Bronchial epithelial cell (primary cell): Measurements from ENCODE around the gene MYO15A. TPM values are rescaled to one million over a fixed set of nuclear protein-coding genes. Genes with fewer than 3 reads are reported as not detected.
A peak's percentile ranks its signal among the peaks of the same experiment; 100 is the strongest.

Experiments
- DNase-seq: peaks from one replicate; pipeline ENCODE4 v3.0.0-alpha.2; 2010; ENCODE audit warnings: low read depth
- FAIRE-seq: peaks from 2 replicates; lab custom pipeline; 2011; peaks lifted over from hg19 to GRCh38; lab: Jason Lieb, UNC
- H3K27me3 ChIP-seq: 2 replicates; pipeline ENCODE4 v1.5.1; 2011; ENCODE audit warnings: low read length; ENCODE audit not compliant: control insufficient read depth, insufficient read depth
- H3K36me3 ChIP-seq: 2 replicates; pipeline ENCODE4 v1.5.1; 2011; ENCODE audit warnings: low read length; ENCODE audit not compliant: control insufficient read depth, insufficient read depth
- H3K4me3 ChIP-seq: 2 replicates; pipeline ENCODE4 v1.5.1; 2011; ENCODE audit warnings: mild to moderate bottlenecking, low read depth, low read length, control low read depth
- CTCF ChIP-seq: IDR thresholded peaks from 2 replicates; pipeline ENCODE4 v1.5.1; 2011; ENCODE audit warnings: mild to moderate bottlenecking, moderate library complexity, low read length, control low read depth, inconsistent platforms; ENCODE audit not compliant: insufficient read depth, severe bottlenecking
- total RNA-seq: library from RNA; depleted of rRNA; stranded (reverse); fragments of >200 nt; gene quantifications from 2 replicates; pipeline ENCODE4 v1.2.1, GENCODE V29; 2014

The MYO15A gene
- total RNA-seq, 1 donor from 2014 or later: 1.6 TPM

GRCh38 chr17:18111330-18111971 lies 2.9 kb downstream of the MYO15A start:
- DNase-seq: peak; percentile 10
- Histone ChIP-seq H3K36me3 (peaks cover 2% of the 10 kb centered on the region), H3K27me3 (no peaks in the 10 kb centered on the region), H3K4me3 (no peak overlapping the region)
- no peak for FAIRE-seq
- no peak for TF ChIP-seq CTCF

GRCh38 chr17:18115517-18115916 lies 7.0 kb downstream of the MYO15A start:
- no peaks in the 10 kb centered on the region for H3K27me3 ChIP-seq
- FAIRE-seq (no peak), DNase-seq (no peak)
- TF ChIP-seq CTCF: no peak
- no peak overlapping the region for H3K4me3 ChIP-seq
- H3K36me3 ChIP-seq: no peaks in the 10 kb centered on the region

GRCh38 chr17:18116078-18116477 lies 7.5 kb downstream of the MYO15A start:
- no peak for TF ChIP-seq CTCF
- H3K36me3 ChIP-seq: no peaks in the 10 kb centered on the region
- DNase-seq (no peak), FAIRE-seq (no peak)
- no peak overlapping the region for H3K4me3 ChIP-seq
- no peaks in the 10 kb centered on the region for H3K27me3 ChIP-seq

- no peak for TF ChIP-seq CTCF
- Histone ChIP-seq H3K36me3 (no peaks in the 10 kb centered on the region), H3K4me3 (no peak overlapping the region), H3K27me3 (no peaks in the 10 kb centered on the region)
- FAIRE-seq (no peak), DNase-seq (no peak)
Measured at GRCh38 chr17:18117533-18117932, 9.0 kb downstream of the MYO15A start.

- no peaks in the 10 kb centered on the region for H3K36me3 ChIP-seq
- DNase-seq: no peak
- peak; percentile 83 for FAIRE-seq
- H3K4me3 ChIP-seq: no peak overlapping the region
- no peaks in the 10 kb centered on the region for H3K27me3 ChIP-seq
- TF ChIP-seq CTCF: no peak
Measured at GRCh38 chr17:18117982-18118975, 9.7 kb downstream of the MYO15A start.
